Loucy (cell line): ENCODE data around the gene IGHMBP2.

Experiments
- H2AFZ ChIP-seq: fragments of 200-600 bp; sonication (generic); 2 replicates; pipeline ENCODE4 v1.6.0; 2016; ENCODE audit warnings: antibody characterized with exemption, mild to moderate bottlenecking, low read length, moderate library complexity
- H3F3A ChIP-seq: fragments of 200-600 bp; 2 replicates; pipeline ENCODE4 v1.6.0; 2016; ENCODE audit warnings: antibody characterized with exemption, low read depth, mild to moderate bottlenecking
- H3K27me3 ChIP-seq: fragments of 200-600 bp; sonication (generic); 2 replicates; pipeline ENCODE4 v1.6.1; 2014; ENCODE audit warnings: low read length, mild to moderate bottlenecking; ENCODE audit not compliant: insufficient read depth, poor library complexity, severe bottlenecking
- H3K36me3 ChIP-seq: fragments of 200-600 bp; sonication (generic); 2 replicates; pipeline ENCODE4 v1.6.1; 2016; ENCODE audit warnings: low read length; ENCODE audit not compliant: insufficient read depth
- H3K4me1 ChIP-seq: fragments of 200-600 bp; sonication (generic); 2 replicates; pipeline ENCODE4 v1.5.1; 2014; ENCODE audit warnings: low read length, mild to moderate bottlenecking; ENCODE audit not compliant: insufficient read depth, poor library complexity, severe bottlenecking
- H3K4me2 ChIP-seq: fragments of 200-600 bp; sonication (generic); 2 replicates; pipeline ENCODE4 v1.6.0; 2014; ENCODE audit warnings: antibody characterized with exemption, low read length, low read depth, mild to moderate bottlenecking; ENCODE audit not compliant: poor library complexity, severe bottlenecking
- H3K4me3 ChIP-seq: fragments of 200-600 bp; sonication (generic); 2 replicates; pipeline ENCODE4 v1.5.1; 2014; ENCODE audit warnings: low read length, mild to moderate bottlenecking, mixed read lengths; ENCODE audit not compliant: poor library complexity, severe bottlenecking
- H3K79me2 ChIP-seq: fragments of 200-600 bp; sonication (generic); 2 replicates; pipeline ENCODE4 v1.6.1; 2014; ENCODE audit warnings: low read length; ENCODE audit not compliant: insufficient read depth
- H3K9ac ChIP-seq: fragments of 200-600 bp; sonication (generic); 2 replicates; pipeline ENCODE4 v1.6.0; 2014; ENCODE audit warnings: mild to moderate bottlenecking, low read depth, low read length, moderate library complexity; ENCODE audit not compliant: poor library complexity, severe bottlenecking
- H3K9me2 ChIP-seq: fragments of 200-600 bp; sonication (generic); replicated peaks from 2 replicates; pipeline ENCODE4 v1.6.1; 2016; ENCODE audit warnings: low read depth, low read length, mixed read lengths
- H3K9me3 ChIP-seq: fragments of 200-600 bp; sonication (generic); 2 replicates; pipeline ENCODE4 v1.6.1; 2014; ENCODE audit warnings: mild to moderate bottlenecking, antibody characterized with exemption, low read length, low read depth; ENCODE audit not compliant: insufficient read depth
- H4K20me1 ChIP-seq: fragments of 200-600 bp; sonication (generic); 2 replicates; pipeline ENCODE4 v1.6.0; 2014; ENCODE audit warnings: antibody characterized with exemption, low read length, mild to moderate bottlenecking; ENCODE audit not compliant: insufficient read depth, poor library complexity, severe bottlenecking
- EZH2phosphoT487 ChIP-seq: fragments of 200-600 bp; IDR thresholded peaks from 2 replicates; pipeline ENCODE4 v1.6.1; 2018; ENCODE audit warnings: antibody characterized with exemption, mild to moderate bottlenecking, moderate library complexity, borderline replicate concordance
- TF ChIP-seq, protein P1 (sequence below): fragments of 200-600 bp; sonication (generic); conservative IDR thresholded peaks from 2 replicates; pipeline ENCODE4 v1.5.1; 2014; ENCODE audit warnings: mild to moderate bottlenecking, antibody characterized with exemption, low read length

Gene IGHMBP2

DNA sequence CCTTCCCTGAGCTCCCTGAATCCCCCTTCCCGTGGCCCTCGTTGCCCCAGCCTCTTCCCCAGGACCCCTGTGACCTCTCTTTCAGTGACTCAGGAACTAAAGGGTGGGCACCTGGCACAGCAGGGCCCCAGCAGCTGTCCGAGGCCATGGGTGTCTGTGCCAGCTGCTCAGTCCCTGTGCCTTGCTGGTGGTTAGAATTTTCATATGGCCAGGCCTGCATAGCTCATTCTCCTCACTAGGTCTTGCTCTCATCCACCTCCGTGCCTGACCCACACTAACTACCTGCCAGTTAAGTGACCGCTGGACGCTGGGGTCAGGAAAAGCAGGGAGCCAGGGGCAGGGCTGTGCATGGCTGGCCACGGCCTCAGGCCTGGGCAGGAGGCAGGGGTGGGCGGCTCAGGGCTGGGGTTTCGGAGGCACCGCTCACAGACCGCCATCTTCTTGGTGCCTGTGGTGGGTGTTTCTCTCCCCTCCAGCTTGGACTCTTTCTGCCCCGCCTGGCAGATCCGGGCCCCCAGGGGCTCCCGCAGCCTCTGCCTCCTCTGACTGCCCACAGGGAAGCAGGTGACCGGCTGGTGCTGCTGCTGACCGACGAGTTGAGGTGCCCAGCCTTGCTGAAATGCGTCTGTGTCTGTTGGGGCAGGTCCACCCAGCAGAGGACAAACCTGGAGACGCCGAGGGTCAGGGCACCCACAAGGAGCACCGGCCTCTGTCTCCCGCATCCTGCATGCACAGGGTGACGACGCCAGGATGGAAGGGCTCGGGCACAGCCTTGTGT is 56.8 kb downstream of the IGHMBP2 start:
- no peak overlapping the region for H3K4me3 ChIP-seq
- no peaks in the 10 kb centered on the region for H3K27me3 ChIP-seq
- TF ChIP-seq EZH2phosphoT487: no peak
- TF ChIP-seq, protein P1, sequence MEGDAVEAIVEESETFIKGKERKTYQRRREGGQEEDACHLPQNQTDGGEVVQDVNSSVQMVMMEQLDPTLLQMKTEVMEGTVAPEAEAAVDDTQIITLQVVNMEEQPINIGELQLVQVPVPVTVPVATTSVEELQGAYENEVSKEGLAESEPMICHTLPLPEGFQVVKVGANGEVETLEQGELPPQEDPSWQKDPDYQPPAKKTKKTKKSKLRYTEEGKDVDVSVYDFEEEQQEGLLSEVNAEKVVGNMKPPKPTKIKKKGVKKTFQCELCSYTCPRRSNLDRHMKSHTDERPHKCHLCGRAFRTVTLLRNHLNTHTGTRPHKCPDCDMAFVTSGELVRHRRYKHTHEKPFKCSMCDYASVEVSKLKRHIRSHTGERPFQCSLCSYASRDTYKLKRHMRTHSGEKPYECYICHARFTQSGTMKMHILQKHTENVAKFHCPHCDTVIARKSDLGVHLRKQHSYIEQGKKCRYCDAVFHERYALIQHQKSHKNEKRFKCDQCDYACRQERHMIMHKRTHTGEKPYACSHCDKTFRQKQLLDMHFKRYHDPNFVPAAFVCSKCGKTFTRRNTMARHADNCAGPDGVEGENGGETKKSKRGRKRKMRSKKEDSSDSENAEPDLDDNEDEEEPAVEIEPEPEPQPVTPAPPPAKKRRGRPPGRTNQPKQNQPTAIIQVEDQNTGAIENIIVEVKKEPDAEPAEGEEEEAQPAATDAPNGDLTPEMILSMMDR: no peak
- no peaks in the 10 kb centered on the region for H3K9me2 ChIP-seq
- H4K20me1 ChIP-seq: no peaks in the 10 kb centered on the region
- H3F3A ChIP-seq: no peaks in the 10 kb centered on the region
- H3K4me1 ChIP-seq: no peaks in the 10 kb centered on the region
- no peaks in the 10 kb centered on the region for H3K36me3 ChIP-seq
- no peak overlapping the region for H2AFZ ChIP-seq
- no peak overlapping the region for H3K4me2 ChIP-seq
- H3K9ac ChIP-seq: no peak overlapping the region
- H3K79me2 ChIP-seq: no peaks in the 10 kb centered on the region
- no peaks in the 10 kb centered on the region for H3K9me3 ChIP-seq

DNA sequence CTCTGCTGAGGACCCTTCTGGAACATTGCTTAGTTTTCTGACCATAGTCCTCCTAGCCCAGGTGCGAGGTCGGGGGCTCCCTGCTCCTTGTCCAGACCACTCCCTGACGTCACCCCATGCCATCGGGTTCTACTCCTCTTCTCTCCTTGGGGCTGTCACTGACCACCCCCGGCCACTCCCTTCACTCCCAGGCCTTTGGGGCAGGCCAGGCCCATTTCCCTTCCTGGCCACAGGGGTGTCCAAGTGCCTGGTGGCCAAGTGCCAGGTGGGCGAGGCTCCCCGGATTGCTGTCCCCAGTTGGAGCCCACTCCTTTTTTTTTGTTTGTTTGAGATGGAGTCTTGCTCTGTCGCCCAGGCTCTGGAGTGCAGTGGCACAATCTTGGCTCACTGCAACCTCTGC is 57.6 kb downstream of the IGHMBP2 start:
- Histone ChIP-seq H3K9me2 (no peaks in the 10 kb centered on the region), H3K79me2 (no peaks in the 10 kb centered on the region), H3K9ac (no peak overlapping the region), H3F3A (no peaks in the 10 kb centered on the region), H3K27me3 (no peaks in the 10 kb centered on the region), H3K36me3 (no peaks in the 10 kb centered on the region), H2AFZ (no peak overlapping the region), H3K9me3 (no peaks in the 10 kb centered on the region), H4K20me1 (no peaks in the 10 kb centered on the region), H3K4me2 (no peak overlapping the region), H3K4me1 (peaks cover 3% of the 10 kb centered on the region), H3K4me3 (no peak overlapping the region)
- no peak for TF ChIP-seq EZH2phosphoT487
- TF ChIP-seq, protein P1: no peak

DNA sequence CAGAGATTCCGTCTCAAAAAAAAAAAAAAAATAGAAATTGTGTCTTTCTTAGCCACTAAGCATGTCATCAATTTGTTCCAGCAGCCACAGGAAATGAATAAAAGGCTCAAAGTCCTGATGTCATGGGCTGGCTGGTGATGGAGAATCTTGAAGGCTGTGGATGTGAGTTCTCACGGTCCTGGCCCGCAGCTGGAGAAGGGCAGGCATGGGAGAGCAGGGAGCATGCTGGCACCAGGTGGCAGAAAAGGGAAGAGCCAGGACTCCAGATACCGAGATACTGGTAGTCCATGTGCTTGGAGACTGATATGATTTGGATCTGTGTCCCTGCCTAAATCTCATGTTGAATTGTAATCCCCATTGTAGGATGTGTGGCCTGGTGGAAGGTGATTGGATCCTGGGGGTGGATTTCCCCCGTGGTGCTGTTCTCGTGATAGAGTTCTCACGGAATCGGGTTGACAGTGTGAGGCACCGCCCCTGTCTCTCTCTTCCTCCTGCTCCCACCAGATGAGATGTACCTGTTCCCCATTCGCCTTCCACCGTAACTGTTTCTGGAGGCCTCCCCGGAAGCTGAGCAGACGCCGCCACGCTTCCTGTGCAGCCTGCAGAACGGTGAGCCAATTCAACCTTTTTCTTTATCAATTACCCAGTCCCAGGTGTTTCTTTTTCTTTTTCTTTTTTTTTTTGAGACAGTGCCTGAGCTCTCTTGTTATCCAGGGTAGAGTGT is 59.0 kb downstream of the IGHMBP2 start:
- H4K20me1 ChIP-seq: no peaks in the 10 kb centered on the region
- peaks cover 6% of the 10 kb centered on the region for H3K4me1 ChIP-seq
- H2AFZ ChIP-seq: no peak overlapping the region
- no peaks in the 10 kb centered on the region for H3K9me3 ChIP-seq
- H3K79me2 ChIP-seq: no peaks in the 10 kb centered on the region
- no peaks in the 10 kb centered on the region for H3K36me3 ChIP-seq
- H3K9me2 ChIP-seq: no peaks in the 10 kb centered on the region
- H3K27me3 ChIP-seq: no peaks in the 10 kb centered on the region
- no peaks in the 10 kb centered on the region for H3F3A ChIP-seq
- no peak overlapping the region for H3K9ac ChIP-seq
- TF ChIP-seq EZH2phosphoT487: no peak
- TF ChIP-seq, protein P1: no peak
- H3K4me2 ChIP-seq: no peak overlapping the region
- no peak overlapping the region for H3K4me3 ChIP-seq
